ENCODE measurements around the gene RGS3. TPM values are rescaled to one million over a fixed set of nuclear protein-coding genes. Genes with fewer than 3 reads are reported as not detected.
"Not testable (repeated sequence)": the region's sequence is repeated elsewhere in the genome, so short reads cannot be mapped to it uniquely, and the experiment has no call there.

The RGS3 gene
- total RNA-seq, 4 donors from 2014 or later = 43.0 to 66.2 (median 55.6) TPM

- intact Hi-C loops (cut with DNase I) = no loop called here
- H3K27me3 ChIP-seq = no peaks in the 10 kb centered on the region
- no peak overlapping the region for H3K4me3 ChIP-seq (replicated peaks in 1 of 3)
- TF ChIP-seq CTCF (IDR thresholded peaks at IDR 0.05) = no peak
- TF ChIP-seq POLR2A (IDR thresholded peaks at IDR 0.05) = no peak
- 71 to 81% methylated on average over 1 of the region's 1 CpG for WGBS, 2 donors
- no peak for DNase-seq
- H3K27ac ChIP-seq = no peak overlapping the region
- no peaks in the 10 kb centered on the region for H3K9me3 ChIP-seq
- H3K4me1 ChIP-seq = no peaks in the 10 kb centered on the region
- no peaks in the 10 kb centered on the region for H3K36me3 ChIP-seq
Observed at GRCh38 chr9:113426701-113427100, 36.8 kb upstream of the RGS3 start.

DNA sequence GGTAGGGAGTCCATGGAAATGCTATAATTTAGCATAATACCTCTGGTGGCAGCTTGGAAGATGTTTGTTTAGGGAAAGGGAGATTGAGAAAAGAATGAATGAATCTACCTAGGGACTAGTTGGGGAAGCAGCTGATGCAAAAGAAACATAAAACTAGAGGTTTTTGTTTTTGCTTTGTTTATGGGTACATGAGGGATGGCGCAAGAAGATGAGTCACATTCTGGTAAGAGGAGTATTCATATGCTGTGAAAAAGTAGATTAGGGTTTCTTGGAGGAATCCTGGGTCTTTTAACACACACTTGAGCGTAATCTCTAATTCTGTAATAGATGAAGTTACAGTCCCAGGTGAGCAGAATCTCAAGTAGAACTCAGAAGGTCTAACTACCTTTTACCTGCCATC is 35.9 kb upstream of the RGS3 start:
- TF ChIP-seq POLR2A (IDR thresholded peaks at IDR 0.05) = no peak
- no peak for TF ChIP-seq CTCF (IDR thresholded peaks at IDR 0.05)
- WGBS, 2 donors = 94 to 95% methylated on average over 2 of the region's 2 CpGs
- H3K36me3 ChIP-seq = no peaks in the 10 kb centered on the region
- intact Hi-C loops (cut with DNase I) = no loop called here
- no peaks in the 10 kb centered on the region for H3K9me3 ChIP-seq
- no peaks in the 10 kb centered on the region for H3K27me3 ChIP-seq
- DNase-seq = no peak
- no peak overlapping the region for H3K4me3 ChIP-seq (replicated peaks in 1 of 3)
- H3K27ac ChIP-seq = no peak overlapping the region
- no peaks in the 10 kb centered on the region for H3K4me1 ChIP-seq

GRCh38 chr9:113428062-113428615 is 35.4 kb upstream of the RGS3 start:
- intact Hi-C loops (cut with DNase I) = no loop called here
- TF ChIP-seq CTCF (IDR thresholded peaks at IDR 0.05) (no peak), POLR2A (IDR thresholded peaks at IDR 0.05) (no peak)
- WGBS, 2 donors = 88 to 95% methylated on average over 1 of the region's 1 CpG
- no peaks in the 10 kb centered on the region for H3K9me3 ChIP-seq
- no peaks in the 10 kb centered on the region for H3K4me1 ChIP-seq
- no peak overlapping the region for H3K27ac ChIP-seq
- no peaks in the 10 kb centered on the region for H3K36me3 ChIP-seq
- no peak for DNase-seq
- H3K4me3 ChIP-seq (replicated peaks in 1 of 3) = no peak overlapping the region
- H3K27me3 ChIP-seq = no peaks in the 10 kb centered on the region

DNA sequence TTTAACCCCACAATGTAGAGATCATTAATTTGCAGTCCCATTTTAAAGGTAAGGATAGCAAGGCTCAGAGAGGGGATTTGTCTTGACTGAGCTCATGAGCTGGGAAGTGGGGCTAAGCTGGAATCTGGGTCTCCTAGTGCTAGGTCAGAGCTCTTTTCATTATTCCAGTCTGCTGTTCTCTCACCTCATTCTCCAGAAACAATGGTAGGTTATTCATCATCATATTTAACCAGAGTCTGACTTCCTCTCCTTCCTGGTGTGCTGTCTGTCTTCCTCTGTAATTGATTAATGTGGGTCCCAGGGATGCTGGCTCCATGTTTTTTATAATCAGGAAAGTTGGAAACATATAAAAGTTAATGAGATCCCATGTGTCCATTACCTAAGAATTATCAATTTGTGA is 32.3 kb upstream of the RGS3 start:
- H3K9me3 ChIP-seq = no peaks in the 10 kb centered on the region
- H3K27ac ChIP-seq = no peak overlapping the region
- no peak for TF ChIP-seq CTCF (IDR thresholded peaks at IDR 0.05)
- TF ChIP-seq POLR2A (IDR thresholded peaks at IDR 0.05) = no peak
- H3K27me3 ChIP-seq = no peaks in the 10 kb centered on the region
- H3K4me3 ChIP-seq (replicated peaks in 1 of 3) = no peak overlapping the region
- DNase-seq = no peak
- intact Hi-C loops (cut with DNase I) = no loop called here
- no peaks in the 10 kb centered on the region for H3K4me1 ChIP-seq
- H3K36me3 ChIP-seq = no peaks in the 10 kb centered on the region

DNA sequence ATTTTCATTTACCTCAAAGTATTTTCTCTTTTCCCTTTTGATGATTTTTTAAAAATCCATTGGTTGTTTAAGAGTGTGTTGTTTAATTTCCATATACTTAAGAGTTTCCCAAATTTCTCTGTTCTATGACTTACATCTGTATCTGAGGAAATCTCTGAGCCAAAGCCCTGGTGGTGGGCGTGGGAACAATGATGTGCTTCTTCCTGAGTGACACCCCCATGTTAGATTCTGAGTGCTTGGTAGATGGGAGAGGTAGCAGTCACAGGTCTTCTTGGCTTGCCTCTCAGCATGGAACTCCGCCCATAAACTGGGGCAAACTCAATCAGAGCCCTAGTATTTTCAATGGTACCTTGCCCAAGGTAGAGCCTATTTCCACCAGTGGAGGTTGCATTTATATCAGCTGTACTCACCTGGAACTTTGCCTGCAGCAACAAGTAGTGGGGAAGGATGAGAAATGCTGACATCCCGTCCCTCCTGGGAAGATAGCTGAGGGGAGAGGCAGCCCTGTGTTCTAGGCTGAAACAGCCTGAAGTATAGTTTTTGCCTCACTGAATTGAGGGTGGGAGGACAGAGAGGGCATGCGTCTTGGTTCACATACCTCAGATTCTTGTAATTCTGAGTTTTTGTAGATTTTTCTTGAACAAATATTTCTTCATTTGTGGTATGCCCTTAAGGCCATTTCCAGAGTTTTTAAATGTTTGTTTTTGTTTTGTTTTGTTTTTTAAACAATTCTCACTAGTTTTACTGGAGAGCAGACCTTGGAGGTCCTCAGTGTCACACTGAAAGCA is 26.6 kb upstream of the RGS3 start:
- no peaks in the 10 kb centered on the region for H3K27me3 ChIP-seq
- TF ChIP-seq CTCF (IDR thresholded peaks at IDR 0.05) (no peak), POLR2A (IDR thresholded peaks at IDR 0.05) (no peak)
- H3K9me3 ChIP-seq = no peaks in the 10 kb centered on the region
- H3K4me1 ChIP-seq = no peaks in the 10 kb centered on the region
- no peak for DNase-seq
- no peak overlapping the region for H3K27ac ChIP-seq
- 82 to 88% methylated on average over 4 of the region's 4 CpGs for WGBS, 2 donors
- no peak overlapping the region for H3K4me3 ChIP-seq (replicated peaks in 1 of 3)
- no peaks in the 10 kb centered on the region for H3K36me3 ChIP-seq
- intact Hi-C loops (cut with DNase I) = no loop called here

- H3K27me3 ChIP-seq; H3K36me3 ChIP-seq; intact Hi-C loops (cut with DNase I): not testable (repeated sequence)
Observed at GRCh38 chr9:113437716-113438115, 25.8 kb upstream of the RGS3 start.

More at GRCh38 chr9:113437716-113438115, 25.8 kb upstream of the RGS3 start:
- DNase-seq; H3K9me3 ChIP-seq; H3K4me3 ChIP-seq (replicated peaks in 1 of 3); H3K4me1 ChIP-seq; H3K27ac ChIP-seq: not testable (repeated sequence)
- WGBS, 2 donors = 92 to 97% methylated on average over 1 of the region's 1 CpG

Measured in thyroid gland (tissue), 4 donors.